C1 segment of cervical spinal cord (tissue), 14 donors: Measurements from ENCODE around the gene DNAJB13.

Source experiments
- DNase-seq, 14 donors: peaks; one replicate each; lab custom pipeline; 2025; lab: John Stamatoyannopoulos, UW

The DNAJB13 gene

DNA sequence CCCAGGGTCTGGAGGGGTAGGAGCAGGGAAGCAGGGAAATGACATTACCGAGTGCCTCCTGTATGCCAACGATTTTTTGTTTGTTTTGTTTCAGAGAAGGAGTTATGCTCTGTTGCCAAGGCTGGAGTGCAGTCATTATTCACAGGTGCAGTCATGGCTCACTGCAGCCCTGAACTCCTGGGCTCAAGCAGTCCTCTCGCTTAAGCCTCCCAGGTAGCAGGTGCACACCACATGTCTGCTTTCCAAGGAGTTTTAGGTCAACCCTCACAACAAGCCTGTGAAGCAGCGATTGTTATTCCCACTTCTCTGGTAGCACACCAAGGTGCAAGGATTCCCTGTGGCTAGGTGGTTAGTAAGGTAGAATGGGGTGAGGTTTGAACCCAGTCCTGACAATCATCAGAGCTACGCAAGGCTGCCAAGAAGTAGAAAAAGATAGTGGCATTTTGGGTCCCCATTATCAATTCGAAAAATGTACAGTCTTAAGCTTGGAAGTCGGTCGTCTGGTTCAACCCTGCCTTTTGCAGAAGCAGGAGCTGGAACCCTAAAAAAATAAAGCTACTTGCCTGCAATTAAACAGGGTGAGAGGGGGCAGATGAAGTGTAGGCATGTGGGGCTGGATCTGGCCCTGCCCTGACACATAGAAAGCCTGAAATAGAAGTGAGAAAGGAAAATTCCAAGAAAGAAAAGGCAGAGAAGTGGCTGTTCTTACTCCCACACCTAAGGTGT, 48.9 kb downstream of the DNAJB13 start:
- DNase-seq: no peak

DNA sequence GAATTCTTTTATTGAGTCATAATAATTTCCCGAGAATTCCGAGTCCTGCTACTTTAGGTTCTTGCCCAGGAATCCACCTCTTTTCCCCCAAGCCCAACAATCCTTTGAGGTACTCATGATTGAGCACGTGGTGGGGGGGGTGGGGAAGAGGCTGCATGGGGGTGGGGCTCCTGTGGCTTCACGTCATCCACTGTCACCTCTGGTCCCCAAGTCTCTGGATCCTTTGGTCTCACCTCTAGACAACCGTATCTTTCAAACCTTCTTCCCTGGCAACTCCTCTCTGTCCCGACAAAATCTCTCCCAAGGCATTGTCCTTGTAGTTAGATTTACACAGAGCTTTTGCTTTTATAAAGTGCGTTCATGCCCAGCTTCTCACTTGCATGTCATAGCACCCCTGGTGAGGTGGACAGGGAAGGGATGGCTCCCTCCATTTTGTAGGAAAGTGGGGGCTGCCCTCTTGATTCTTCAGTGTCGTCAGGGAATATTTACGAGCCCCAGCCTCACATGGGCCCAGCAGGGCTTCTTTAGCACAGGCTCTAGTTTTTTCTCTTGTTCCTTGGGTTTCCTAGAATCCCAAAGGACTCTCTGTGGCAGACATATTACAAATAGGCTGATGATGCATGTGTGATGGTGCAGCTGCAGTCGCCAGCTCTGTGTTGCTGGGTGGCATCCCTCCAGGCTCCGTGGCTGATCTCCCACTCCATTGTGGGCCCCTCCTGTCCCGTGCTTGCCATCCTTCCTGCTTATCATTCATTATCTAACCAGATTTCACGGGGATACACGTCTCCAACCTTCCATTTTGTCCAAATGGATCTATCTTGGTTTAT, 49.7 kb downstream of the DNAJB13 start:
- DNase-seq: no peak

DNA sequence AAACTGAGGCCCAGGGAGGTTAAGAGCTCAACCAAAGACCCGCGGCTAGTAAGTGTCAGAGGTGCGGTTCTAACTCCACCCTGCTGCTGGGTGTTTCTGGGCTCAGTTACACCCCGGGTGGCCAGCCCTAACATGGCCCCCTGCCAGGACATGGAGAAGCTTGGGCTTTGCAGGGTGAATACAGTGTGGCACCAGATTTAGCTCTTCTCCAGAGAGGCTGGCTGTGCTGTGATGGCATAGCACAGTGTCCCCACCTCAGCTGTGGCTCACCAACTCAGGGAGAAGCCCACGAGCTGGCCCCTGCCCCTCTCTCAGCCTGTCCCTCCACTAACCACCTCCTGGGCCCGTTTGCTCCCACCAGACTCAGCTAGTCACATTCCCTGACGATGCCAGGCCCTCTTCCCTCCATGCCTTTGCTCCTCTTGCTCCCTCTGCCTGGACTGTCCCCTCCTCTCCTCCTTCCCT, 51.0 kb downstream of the DNAJB13 start:
- DNase-seq: no peak

DNA sequence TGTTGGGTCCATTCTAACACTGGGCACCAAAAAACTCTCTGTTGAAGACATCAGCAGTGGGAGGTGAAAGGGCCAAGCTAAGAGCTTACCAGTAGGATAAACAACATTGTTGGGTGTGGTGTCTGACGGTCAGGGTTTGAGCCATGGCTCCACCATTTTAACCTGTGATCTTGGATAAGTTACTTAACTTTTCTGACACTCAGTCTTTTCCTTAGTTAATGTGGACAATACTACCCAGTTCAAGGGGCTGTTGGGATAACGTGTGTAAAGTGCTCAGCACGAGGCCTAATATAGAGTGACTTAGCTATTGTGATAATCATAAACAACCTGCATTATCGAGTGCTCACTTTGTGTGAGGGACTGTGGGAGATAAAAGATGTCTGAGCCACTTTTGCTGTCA, 52.0 kb downstream of the DNAJB13 start:
- no peak for DNase-seq

DNA sequence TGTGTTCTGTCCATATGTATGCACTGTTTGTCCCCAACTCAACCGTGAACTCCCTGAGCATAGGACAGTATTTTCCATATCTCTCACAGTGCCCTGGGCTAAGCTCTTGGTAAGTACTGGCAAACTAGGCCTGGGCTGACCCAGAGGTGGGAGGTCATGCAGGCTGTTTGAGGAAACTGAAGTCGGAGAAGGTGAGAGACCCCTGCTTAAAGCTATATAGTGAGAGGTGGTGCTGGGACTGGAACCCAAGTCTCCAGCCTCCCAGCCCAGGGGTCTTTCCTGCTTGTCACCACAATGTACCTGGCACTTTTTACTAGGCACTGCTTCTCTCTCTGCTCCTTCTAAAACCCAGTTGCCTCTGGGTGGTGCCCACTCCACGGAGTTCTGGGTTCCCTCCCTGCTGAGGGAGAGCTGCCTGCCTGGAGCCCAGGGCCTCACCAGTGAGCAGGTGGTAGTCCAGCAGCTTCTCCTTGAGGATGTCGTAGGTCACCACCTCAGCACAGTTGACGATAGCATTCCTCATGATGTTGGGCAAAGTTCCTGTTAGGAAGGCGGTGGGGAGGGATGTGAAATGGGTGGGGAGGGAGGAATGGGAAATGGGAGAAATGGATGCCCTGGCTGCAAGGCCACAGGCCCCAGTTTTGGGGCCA, 53.3 kb downstream of the DNAJB13 start:
- no peak for DNase-seq

DNA sequence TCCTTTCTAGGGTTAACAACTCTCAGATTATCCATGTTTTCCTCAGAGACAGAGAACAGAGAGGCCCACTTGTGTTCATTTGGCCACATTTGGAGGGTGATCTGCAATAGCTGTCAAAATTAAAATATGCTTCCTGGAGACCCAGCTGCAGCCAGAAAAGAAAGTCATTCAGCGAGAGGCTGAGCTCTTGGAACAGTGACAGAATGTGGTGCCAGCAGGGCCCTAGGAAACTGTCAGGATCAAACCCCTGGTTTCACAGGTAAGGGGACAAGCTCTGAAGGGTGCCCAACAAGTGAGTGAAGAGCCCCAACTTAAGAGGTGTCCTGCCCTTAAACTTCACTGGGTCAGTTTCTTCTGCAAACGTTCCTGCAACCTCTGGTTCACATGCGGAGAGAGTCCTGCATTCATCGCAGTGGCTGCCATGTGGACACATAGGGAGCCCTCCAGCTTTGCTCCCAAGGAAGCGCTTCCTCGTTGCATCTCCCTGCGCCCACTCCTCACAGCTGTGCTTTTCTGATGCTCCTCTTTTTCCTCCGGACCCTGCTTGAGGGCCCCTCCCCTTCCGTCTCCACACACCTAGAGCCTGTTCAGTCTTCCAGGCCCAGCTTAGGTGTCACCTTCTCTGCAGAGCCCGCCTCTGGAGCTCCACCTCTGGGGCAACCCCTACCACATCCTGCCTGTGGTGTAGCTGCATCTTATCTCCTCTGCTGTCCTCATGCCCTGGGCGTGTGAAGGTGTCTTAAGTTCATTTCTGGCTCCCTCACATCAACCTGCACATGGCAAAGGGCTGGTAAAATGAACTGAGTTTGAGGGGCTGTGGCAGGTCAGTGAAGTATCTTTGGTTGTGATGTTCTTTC, 54.2 kb downstream of the DNAJB13 start:
- no peak for DNase-seq

DNA sequence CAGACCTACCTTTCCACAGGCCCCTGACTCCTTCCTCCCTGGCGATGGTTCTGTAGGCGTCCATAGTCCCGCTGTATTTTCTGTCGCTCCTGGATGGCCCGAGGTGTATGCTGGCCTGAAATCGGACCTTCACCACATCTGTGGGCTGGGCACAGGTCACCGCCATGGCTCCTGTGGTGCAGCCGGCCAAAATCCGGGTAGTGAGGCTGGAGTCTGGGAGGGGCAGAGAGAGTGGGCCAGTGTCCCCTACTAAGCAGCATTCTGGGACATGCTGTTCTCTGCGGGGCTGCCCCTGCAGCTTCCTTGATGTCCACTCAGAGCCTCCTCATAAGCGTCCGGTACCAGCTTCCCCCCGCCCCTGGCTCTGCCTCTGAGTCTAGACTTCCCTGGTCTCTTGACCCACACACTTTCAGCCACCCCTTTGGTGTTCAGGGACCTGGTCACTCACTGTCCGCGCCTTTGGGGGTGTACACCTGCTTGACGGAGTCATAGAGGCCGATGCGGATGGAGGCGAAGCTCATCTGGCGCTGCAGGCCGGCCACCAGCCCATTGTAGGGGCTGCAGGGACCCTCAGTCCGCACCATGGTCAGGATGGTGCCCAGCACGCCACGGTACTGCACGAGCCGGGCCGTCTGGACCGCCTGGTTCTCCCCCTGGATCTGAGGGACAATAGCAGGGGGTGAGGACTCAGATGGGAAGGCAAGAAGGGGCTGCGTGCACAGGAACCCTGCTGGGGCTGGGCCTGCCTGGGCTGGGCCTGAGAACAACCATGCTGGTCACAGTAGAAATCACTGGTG, 55.1 kb downstream of the DNAJB13 start:
- no peak for DNase-seq

DNA sequence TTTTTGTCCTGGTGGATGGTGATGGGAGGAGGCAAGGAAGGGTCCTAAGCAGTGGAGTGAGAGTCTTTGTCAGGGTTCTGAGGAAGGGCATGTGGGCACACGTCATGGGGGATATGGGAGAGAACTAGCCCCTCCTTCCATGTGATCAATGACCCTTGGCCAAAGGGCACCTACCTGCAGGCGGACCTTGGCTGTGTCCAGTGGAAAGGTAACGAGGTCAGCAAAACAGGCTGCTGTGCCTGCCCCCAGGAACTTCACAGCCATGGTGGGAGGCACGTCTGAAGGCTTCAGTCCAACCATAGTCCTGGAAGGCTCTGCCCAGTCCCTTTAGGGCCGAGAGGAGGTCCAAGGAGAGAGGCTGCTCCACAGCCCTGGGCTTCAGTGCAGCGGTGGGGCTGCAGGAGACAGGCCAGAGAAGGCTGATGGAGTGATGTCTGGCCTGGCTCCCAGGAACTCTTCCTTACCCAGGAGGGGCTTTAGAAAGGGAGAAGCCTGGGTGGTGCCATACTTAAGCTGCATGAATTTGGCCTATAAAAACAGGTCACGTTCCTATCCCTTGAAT, 56.0 kb downstream of the DNAJB13 start:
- no peak for DNase-seq

DNA sequence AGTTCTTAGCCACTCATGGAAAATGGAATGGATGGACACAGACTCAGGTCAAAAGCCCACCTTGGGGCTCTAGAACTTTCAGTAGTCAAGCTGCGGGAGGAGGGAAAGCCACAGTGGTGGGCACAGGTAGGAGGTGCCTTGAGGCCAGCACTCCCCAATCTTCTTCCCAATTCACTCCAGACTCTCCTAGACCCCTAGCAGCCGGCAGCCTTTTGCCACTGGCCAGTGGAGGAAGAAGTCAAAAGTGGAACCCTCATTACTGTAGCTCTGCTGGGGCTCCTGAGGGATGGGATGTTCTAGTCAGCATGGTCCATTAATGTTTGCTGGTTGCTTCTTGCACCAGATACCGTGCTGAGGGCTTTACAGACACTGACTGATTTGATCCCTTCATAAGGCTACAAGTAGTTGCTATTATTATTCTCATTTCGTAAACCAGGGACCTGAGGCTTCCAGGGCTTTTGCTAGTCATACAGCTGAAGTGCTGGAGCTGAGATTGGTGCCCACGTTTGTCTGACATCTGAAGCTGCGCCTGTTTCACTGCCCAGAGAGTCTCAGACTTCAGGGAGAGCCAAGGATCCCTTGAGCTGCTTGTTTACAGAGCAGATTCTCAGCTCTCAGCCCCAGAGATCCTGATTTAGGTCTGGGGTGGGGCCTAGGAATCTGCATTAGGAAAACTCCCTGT, 57.0 kb downstream of the DNAJB13 start:
- DNase-seq: no peak

DNA sequence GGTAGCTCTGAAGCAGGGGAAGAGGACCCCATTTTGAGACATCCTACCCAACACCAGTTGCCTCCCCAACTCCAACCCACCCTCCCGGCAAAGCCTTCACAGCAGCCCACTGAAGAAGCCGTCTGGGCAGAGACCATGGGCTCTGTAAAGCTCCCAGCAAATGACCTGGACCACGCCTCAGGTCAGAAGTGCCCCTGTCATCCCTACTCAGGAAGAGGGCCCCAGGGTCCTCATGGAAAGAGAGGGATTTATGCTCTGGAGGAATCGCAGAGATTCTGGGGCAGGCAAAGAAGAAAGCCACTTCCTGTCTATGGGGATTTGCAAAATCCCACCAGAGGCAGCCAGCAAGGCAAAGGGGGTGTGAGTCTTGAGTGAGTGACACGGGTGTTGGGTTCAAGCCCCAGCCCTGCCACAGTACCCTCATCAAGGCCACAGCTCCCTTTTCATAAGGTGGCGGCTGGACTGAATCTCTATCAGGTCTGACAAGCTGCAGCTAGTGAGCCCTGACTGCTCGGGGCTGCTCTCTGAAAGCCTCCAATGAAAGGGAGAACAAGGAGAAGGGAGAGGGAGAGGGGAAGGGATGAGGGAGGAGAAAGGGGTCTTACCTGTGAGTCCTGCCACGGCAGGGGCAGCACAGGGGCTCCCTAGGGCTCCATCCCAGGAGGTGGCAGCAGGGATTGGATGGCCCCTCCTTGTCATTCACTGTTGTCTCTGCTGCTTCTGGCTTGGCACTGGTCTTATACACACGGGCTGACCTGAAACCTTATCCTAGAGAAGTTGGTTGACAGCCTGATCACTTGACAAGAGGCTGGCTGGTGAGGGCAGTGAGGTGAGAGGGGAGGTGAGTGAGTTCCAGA, 57.8 kb downstream of the DNAJB13 start, which contains the start of gene UCP3:
Gene UCP3 (minus strand): TSS at position 713 of the 857 bp plus-strand sequence. CDS start 2,043 bp downstream, outside the sequence.
- DNase-seq: no peak

DNA sequence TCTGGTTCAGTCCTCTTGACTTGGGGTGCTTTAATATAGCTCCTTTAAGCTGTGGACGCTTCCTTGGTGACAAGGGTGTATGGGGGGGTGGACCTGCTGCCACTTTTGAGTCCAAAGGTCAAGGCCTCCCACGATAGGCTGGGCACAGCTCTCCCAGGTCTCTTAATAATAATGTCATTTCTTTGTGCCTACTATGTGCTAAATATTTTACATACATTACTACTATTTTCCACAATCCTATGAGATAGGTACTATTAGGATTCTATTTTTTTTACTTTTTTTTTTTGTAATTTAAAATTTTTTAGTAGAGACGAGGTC, 58.4 kb downstream of the DNAJB13 start:
- no peak for DNase-seq

DNA sequence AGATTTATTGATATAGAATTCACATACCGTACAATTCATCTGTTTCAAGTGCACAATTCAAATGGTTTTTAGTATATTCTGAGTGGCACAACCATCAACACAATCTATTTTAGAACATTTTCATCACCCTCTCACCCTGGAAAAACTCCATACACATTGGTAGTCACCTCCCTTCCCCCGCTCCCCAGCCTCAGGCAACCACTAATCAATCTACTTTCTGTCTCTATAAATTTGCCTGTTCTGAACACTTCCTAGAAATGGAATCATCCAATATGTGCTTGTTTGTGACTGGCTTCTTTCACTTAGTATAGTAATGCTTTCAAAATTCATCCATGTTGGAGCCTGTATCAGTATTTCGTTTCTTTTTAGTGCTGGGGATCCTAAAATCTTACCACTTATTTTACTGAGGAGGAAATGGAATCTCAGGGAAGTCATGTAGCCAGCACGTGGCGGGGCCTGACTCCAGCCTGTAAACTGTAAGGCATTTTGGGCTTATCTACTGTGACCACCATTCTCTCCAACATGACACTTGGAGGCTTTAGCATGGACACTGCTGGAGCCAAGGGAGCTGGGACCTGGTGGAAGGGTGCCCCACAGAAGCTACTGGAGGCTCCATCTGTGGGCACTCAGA, 59.0 kb downstream of the DNAJB13 start:
- no peak for DNase-seq

DNA sequence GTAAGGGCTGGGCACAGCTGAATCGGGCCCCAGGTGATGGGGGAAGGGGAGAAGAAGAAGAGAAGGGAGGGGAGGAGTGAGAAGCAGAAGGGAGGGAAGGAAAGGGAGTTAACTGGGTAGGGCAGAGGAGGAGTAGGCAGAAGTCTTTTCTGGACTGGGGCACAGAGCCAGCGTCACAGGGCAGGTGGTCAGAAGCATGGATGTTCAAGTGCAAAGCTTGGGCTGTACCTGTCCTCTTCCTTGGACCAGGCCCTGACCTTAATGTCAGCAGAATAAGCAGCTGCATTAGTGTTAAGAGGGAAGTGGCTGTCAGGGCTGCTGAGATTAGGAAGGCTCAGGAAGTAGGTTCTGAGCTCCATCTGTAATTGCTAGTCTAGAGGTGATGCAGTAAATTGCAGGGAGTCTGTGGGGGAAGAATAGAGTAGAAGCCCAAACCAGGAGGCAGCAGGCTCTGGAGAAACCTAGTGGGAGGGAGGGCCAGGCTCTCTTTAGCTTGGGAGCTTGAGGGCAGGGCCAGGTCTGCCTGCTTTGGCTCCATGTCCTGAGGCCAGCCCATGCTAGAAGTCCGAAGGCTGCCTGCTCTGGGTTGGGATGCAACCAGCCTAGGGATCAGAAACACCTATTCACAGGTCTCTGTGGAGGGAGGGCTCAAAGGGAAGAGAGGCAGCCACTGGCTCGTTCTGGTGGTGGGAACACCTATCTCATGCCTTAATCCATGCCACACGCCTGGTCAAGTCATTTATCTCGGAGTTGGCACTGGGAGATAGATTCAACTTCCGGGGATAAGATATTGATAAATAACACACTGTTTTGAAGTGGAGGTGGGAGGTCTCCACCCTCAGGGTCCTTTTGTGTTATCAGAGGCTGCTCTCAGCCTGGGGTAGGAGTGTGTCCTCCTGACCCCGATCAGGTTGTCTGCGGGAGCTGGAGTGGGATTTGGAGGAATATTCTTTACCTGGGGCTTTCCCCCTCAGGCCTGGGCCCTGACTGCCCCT, 59.8 kb downstream of the DNAJB13 start:
- no peak for DNase-seq

DNA sequence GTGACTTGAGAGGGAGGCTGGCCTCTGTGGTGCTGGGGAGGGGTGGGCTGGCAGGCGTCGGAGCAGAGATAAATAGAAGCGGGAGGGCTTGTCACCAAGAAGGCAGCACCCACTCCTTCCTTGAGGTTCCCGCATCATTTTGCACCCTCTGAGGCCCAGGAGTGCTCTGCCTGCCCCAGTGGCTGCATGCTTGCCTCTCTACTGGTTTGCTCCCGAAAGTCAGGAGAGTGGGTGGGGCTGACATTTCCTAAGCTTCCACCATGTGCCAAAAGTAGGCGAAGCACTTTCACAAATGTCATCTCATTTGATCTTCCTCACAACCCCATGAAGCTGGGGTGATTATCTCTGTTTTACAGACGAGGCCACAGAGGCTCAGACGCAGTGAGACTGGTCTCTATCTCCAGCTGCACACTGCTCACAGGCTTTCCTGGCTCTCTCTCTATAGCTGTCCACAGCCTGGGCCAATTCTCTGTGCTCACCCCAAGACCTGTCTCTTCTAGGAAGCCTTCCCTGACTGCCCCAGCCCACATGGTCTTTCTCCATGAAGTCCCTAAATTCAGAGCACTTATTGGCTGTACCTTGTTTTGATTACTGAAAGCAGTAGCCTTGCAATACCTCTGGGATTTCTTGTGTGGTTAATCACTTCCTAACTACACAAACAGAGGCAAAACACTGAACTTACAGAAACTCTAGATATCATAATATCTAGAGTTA, 60.7 kb downstream of the DNAJB13 start:
- DNase-seq: no peak

DNA sequence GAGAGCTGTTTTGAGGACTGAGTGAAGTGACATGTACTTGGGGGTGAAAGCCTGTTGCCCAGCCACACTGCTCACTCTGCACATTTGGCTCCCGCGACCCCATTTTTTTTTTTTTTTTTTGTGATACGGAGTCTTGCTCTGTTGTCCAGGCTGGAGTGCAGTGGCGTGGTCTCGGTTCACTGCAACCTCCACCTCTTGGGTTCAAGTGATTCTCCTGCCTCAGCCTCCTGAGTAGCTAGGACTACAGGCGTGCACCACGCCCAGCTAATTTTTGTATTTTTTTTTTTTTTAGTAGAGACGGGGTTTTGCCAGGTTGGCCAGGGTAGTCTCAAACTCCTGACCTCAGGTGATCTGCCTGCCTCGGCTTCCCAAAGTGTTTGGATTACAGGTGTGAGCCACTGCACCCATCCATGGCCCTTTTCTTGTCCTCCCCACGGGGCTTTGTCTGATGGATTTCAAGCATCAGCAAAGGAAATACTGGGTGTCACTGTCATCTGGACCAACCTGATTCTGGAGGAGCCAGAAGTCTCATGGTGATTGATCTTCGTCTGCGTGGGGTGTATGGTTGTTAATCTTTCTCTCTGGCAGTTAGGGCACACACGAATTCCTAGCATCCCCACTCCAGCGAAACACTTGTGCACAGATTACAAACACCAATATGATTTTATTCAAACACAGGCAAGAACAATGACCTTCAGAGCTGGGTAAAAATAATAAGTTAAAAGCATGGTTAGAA, 61.4 kb downstream of the DNAJB13 start:
- DNase-seq: no peak

DNA sequence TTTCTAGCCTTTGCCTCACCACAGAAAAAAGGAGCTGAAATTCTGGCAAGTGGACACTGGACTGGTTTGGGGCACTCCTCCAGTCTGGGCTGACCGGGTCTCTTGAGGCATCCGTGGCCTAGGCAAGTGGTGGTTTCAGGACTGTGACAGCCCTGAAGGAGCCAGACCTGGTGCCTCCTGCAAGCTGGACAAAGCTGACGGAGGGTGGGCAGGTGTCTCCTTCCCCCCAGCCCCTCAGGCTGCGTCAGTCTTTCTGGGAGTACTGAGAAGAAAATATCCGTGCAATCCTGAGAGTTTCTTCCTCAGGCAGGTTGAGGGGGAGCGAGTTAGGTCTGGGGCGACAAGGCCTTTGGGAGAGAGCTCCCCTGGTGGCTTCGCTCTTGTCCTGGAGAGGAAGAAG, 62.3 kb downstream of the DNAJB13 start:
- DNase-seq: no peak
